SU-DHL-6 (cell line): ENCODE data around the gene BOD1L1.

ENCODE experiments used
- H2AFZ ChIP-seq: fragments of 200-600 bp; sonication (generic); 2 replicates; pipeline ENCODE4 v1.6.1; 2014; ENCODE audit warnings: low read depth, mild to moderate bottlenecking, moderate library complexity, mixed read lengths, antibody characterized with exemption, low read length; ENCODE audit not compliant: severe bottlenecking
- H3F3A ChIP-seq: fragments of 200-600 bp; shearing (Covaris generic); 2 replicates; pipeline ENCODE4 v1.6.0; 2016; ENCODE audit warnings: antibody characterized with exemption, mild to moderate bottlenecking; ENCODE audit not compliant: insufficient read depth
- H3K27ac ChIP-seq: fragments of 200-600 bp; sonication (generic); 2 replicates; pipeline ENCODE4 v1.5.1; 2016; ENCODE audit warnings: low read depth, mild to moderate bottlenecking, low read length, moderate library complexity, mixed read lengths
- H3K27me3 ChIP-seq: fragments of 200-600 bp; sonication (generic), shearing (Covaris generic); 2 replicates; pipeline ENCODE4 v1.6.0; 2014; ENCODE audit warnings: mild to moderate bottlenecking, low read length
- H3K36me3 ChIP-seq: fragments of 200-600 bp; sonication (generic); 2 replicates; pipeline ENCODE4 v1.6.1; 2014; ENCODE audit warnings: mild to moderate bottlenecking, low read length, mixed read lengths
- H3K4me2 ChIP-seq: fragments of 300-600, 200-600 bp; shearing (Covaris generic), sonication (generic); 2 replicates; pipeline ENCODE4 v1.6.0; 2014; ENCODE audit warnings: low read length, low read depth, mild to moderate bottlenecking; ENCODE audit not compliant: poor library complexity, severe bottlenecking
- H3K4me3 ChIP-seq: fragments of 200-600 bp; sonication (generic); 2 replicates; pipeline ENCODE4 v1.5.1; 2014; ENCODE audit warnings: antibody characterized with exemption, low read length, mild to moderate bottlenecking, mixed read lengths; ENCODE audit not compliant: insufficient read depth, poor library complexity, severe bottlenecking
- H3K79me2 ChIP-seq: fragments of 200-600 bp; sonication (generic); 2 replicates; pipeline ENCODE4 v1.6.1; 2014; ENCODE audit warnings: mild to moderate bottlenecking, low read length, moderate library complexity; ENCODE audit not compliant: insufficient read depth
- H3K9ac ChIP-seq: fragments of 200-600 bp; sonication (generic); 2 replicates; pipeline ENCODE4 v1.7.0; 2014; ENCODE audit warnings: mild to moderate bottlenecking, low read length
- H3K9me2 ChIP-seq: fragments of 200-600 bp; sonication (generic); replicated peaks from 2 replicates; pipeline ENCODE4 v1.6.1; 2014; ENCODE audit warnings: low read length; ENCODE audit not compliant: insufficient read depth
- H3K9me3 ChIP-seq: fragments of 200-600 bp; sonication (generic); 2 replicates; pipeline ENCODE4 v1.6.1; 2014; ENCODE audit warnings: low read length, mixed read lengths; ENCODE audit not compliant: insufficient read depth
- H4K20me1 ChIP-seq: fragments of 200-600 bp; sonication (generic); 2 replicates; pipeline ENCODE4 v1.6.1; 2014; ENCODE audit warnings: low read depth, mild to moderate bottlenecking, antibody characterized with exemption, low read length, moderate library complexity, mixed read lengths
- EZH2phosphoT487 ChIP-seq: fragments of 200-600 bp; sonication (generic), shearing (Covaris generic); conservative IDR thresholded peaks from 2 replicates; pipeline ENCODE4 v1.6.1; 2018; ENCODE audit warnings: mild to moderate bottlenecking, antibody characterized with exemption, low read length, moderate library complexity, mixed read lengths
- TF ChIP-seq, protein P1 (sequence below): fragments of 200-600 bp; sonication (generic); IDR thresholded peaks from one replicate; pipeline ENCODE4 v1.5.1; 2017; ENCODE audit warnings: antibody characterized with exemption, mild to moderate bottlenecking, low read length, moderate library complexity; ENCODE audit not compliant: insufficient read depth, poor library complexity, severe bottlenecking

Gene BOD1L1

DNA sequence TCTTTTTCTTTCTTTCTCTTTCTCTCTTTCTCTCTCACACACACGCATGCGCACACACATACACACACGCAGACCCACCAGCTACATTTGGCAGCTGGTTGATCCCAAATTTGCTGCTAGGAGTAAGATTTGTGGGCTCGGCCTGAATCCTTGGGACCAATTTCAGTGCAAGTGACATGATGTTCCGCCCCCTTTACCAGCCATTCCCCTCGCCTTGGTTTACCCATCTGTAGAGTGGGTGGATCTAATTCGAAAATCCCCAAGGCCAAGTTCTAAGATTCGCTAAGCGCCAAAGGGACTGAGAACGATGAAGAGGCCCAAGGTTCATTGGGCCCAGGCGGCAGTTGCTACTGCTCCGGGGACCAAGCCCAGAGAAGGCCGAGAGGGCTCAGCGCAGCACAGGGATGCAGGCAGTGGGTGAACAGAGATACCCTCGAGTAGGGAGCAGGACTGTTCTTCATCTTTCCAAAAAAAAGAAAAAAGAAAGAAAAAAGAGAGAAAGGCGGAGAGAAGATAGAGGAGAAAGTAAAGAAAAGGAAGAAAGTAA lies 89.0 kb downstream of the BOD1L1 start:
- no peak overlapping the region for H2AFZ ChIP-seq
- no peaks in the 10 kb centered on the region for H4K20me1 ChIP-seq
- H3K79me2 ChIP-seq, result no peaks in the 10 kb centered on the region
- no peaks in the 10 kb centered on the region for H3K36me3 ChIP-seq
- H3K27me3 ChIP-seq, result no peaks in the 10 kb centered on the region
- H3K9me3 ChIP-seq, result no peaks in the 10 kb centered on the region
- no peak for TF ChIP-seq EZH2phosphoT487
- TF ChIP-seq, protein P1, sequence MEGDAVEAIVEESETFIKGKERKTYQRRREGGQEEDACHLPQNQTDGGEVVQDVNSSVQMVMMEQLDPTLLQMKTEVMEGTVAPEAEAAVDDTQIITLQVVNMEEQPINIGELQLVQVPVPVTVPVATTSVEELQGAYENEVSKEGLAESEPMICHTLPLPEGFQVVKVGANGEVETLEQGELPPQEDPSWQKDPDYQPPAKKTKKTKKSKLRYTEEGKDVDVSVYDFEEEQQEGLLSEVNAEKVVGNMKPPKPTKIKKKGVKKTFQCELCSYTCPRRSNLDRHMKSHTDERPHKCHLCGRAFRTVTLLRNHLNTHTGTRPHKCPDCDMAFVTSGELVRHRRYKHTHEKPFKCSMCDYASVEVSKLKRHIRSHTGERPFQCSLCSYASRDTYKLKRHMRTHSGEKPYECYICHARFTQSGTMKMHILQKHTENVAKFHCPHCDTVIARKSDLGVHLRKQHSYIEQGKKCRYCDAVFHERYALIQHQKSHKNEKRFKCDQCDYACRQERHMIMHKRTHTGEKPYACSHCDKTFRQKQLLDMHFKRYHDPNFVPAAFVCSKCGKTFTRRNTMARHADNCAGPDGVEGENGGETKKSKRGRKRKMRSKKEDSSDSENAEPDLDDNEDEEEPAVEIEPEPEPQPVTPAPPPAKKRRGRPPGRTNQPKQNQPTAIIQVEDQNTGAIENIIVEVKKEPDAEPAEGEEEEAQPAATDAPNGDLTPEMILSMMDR, result no peak
- H3K4me2 ChIP-seq, result no peak overlapping the region
- no peaks in the 10 kb centered on the region for H3F3A ChIP-seq
- no peak overlapping the region for H3K9ac ChIP-seq
- no peak overlapping the region for H3K27ac ChIP-seq
- no peak overlapping the region for H3K4me3 ChIP-seq
- no peaks in the 10 kb centered on the region for H3K9me2 ChIP-seq

DNA sequence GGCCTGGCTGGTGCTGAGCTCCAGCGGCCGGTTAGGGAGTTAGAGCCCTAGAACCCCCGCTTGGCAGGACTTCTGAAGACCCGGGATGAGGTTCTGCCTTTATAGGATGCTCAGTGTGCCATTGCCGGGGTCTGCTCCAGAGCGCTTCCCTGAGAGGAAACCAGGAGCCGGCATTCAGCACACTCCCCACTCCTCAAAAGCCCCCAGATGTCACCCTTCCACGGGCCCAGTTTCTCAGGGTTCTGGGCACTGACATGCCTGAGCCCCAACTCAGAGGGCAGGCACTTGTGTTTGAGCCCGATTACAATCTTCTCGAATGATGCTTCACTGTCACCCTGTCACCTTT lies 89.7 kb downstream of the BOD1L1 start:
- Histone ChIP-seq H3K9me2 (no peaks in the 10 kb centered on the region), H2AFZ (no peak overlapping the region), H3K27me3 (no peaks in the 10 kb centered on the region), H4K20me1 (no peaks in the 10 kb centered on the region), H3F3A (no peaks in the 10 kb centered on the region), H3K4me3 (no peak overlapping the region), H3K9ac (no peak overlapping the region), H3K36me3 (no peaks in the 10 kb centered on the region), H3K4me2 (no peak overlapping the region), H3K27ac (no peak overlapping the region), H3K9me3 (no peaks in the 10 kb centered on the region), H3K79me2 (no peaks in the 10 kb centered on the region)
- no peak for TF ChIP-seq EZH2phosphoT487
- TF ChIP-seq, protein P1, result no peak

DNA sequence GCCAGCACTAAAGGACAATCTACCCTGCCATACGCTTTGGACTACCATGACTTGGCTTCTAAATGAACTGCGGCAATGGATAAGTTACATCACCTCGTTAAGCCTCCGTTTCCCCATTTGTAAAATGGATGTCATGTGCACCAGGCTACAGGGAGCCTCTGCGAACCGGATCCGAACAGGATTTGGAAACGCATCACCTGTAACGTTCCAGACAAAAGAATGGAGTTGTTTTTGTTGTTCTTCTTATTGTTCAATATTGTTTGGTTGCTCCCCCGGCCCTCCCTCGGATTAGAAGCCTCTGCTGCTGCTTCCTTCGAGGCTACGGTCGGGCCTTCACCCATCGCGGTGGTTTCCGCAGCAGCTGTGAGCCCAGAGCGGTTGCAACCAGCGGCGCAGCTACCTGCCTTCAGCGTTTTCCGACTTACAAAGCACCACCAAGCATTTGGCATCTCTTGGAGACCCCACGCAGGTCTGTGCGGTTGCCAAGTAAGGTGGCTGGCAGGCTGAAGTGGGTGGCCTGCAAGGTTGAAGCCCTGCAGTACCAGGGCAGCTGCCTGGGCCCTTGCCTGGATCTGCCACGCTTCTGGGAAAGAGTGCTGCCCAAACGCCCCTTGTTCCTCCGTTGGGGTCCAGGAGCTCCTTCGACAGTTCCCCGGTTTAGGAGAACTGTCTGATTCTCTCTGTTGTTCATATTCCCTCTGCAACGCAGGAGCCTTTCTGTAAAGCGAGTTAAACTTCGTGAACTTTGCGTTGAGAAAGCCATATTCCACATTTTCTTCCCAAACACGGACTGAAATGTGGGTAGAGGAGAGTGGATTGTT lies 90.3 kb downstream of the BOD1L1 start:
- no peak overlapping the region for H2AFZ ChIP-seq
- H3K36me3 ChIP-seq, result no peaks in the 10 kb centered on the region
- no peak overlapping the region for H3K27ac ChIP-seq
- no peaks in the 10 kb centered on the region for H3K9me2 ChIP-seq
- H3K4me2 ChIP-seq, result no peak overlapping the region
- no peak overlapping the region for H3K4me3 ChIP-seq
- no peaks in the 10 kb centered on the region for H3K9me3 ChIP-seq
- no peaks in the 10 kb centered on the region for H4K20me1 ChIP-seq
- no peaks in the 10 kb centered on the region for H3F3A ChIP-seq
- H3K79me2 ChIP-seq, result no peaks in the 10 kb centered on the region
- no peaks in the 10 kb centered on the region for H3K27me3 ChIP-seq
- H3K9ac ChIP-seq, result no peak overlapping the region
- no peak for TF ChIP-seq EZH2phosphoT487
- TF ChIP-seq, protein P1, result no peak
